ENCODE results near the gene LUZP2.

- no peak for TF ChIP-seq YY1 (IDR thresholded peaks at IDR 0.05)
- TF ChIP-seq SP1 (IDR thresholded peaks at IDR 0.05), result no peak
- TF ChIP-seq, protein P1, sequence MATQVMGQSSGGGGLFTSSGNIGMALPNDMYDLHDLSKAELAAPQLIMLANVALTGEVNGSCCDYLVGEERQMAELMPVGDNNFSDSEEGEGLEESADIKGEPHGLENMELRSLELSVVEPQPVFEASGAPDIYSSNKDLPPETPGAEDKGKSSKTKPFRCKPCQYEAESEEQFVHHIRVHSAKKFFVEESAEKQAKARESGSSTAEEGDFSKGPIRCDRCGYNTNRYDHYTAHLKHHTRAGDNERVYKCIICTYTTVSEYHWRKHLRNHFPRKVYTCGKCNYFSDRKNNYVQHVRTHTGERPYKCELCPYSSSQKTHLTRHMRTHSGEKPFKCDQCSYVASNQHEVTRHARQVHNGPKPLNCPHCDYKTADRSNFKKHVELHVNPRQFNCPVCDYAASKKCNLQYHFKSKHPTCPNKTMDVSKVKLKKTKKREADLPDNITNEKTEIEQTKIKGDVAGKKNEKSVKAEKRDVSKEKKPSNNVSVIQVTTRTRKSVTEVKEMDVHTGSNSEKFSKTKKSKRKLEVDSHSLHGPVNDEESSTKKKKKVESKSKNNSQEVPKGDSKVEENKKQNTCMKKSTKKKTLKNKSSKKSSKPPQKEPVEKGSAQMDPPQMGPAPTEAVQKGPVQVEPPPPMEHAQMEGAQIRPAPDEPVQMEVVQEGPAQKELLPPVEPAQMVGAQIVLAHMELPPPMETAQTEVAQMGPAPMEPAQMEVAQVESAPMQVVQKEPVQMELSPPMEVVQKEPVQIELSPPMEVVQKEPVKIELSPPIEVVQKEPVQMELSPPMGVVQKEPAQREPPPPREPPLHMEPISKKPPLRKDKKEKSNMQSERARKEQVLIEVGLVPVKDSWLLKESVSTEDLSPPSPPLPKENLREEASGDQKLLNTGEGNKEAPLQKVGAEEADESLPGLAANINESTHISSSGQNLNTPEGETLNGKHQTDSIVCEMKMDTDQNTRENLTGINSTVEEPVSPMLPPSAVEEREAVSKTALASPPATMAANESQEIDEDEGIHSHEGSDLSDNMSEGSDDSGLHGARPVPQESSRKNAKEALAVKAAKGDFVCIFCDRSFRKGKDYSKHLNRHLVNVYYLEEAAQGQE (IDR thresholded peaks at IDR 0.05), result no peak
- TF ChIP-seq, protein P2, sequence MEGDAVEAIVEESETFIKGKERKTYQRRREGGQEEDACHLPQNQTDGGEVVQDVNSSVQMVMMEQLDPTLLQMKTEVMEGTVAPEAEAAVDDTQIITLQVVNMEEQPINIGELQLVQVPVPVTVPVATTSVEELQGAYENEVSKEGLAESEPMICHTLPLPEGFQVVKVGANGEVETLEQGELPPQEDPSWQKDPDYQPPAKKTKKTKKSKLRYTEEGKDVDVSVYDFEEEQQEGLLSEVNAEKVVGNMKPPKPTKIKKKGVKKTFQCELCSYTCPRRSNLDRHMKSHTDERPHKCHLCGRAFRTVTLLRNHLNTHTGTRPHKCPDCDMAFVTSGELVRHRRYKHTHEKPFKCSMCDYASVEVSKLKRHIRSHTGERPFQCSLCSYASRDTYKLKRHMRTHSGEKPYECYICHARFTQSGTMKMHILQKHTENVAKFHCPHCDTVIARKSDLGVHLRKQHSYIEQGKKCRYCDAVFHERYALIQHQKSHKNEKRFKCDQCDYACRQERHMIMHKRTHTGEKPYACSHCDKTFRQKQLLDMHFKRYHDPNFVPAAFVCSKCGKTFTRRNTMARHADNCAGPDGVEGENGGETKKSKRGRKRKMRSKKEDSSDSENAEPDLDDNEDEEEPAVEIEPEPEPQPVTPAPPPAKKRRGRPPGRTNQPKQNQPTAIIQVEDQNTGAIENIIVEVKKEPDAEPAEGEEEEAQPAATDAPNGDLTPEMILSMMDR (IDR thresholded peaks at IDR 0.05; ENCODE audit: low read depth, low read length, missing input control), result no peak
- TF ChIP-seq, protein P3, sequence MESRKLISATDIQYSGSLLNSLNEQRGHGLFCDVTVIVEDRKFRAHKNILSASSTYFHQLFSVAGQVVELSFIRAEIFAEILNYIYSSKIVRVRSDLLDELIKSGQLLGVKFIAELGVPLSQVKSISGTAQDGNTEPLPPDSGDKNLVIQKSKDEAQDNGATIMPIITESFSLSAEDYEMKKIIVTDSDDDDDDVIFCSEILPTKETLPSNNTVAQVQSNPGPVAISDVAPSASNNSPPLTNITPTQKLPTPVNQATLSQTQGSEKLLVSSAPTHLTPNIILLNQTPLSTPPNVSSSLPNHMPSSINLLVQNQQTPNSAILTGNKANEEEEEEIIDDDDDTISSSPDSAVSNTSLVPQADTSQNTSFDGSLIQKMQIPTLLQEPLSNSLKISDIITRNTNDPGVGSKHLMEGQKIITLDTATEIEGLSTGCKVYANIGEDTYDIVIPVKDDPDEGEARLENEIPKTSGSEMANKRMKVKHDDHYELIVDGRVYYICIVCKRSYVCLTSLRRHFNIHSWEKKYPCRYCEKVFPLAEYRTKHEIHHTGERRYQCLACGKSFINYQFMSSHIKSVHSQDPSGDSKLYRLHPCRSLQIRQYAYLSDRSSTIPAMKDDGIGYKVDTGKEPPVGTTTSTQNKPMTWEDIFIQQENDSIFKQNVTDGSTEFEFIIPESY (IDR thresholded peaks at IDR 0.05), result no peak
Observed at GRCh38 chr11:24760681-24761080, 263.8 kb downstream of the LUZP2 start.

Data from liver (tissue), 3 donors.